Measurements from ENCODE around the gene ZNF142. TPM values are rescaled to one million over a fixed set of nuclear protein-coding genes. Genes with fewer than 3 reads are reported as not detected.
A peak's percentile ranks its signal among the peaks of the same experiment; 100 is the strongest.
"Not testable (repeated sequence)": the region's sequence is repeated elsewhere in the genome, so short reads cannot be mapped to it uniquely, and the experiment has no call there.

ZNF142 gene
- total RNA-seq, 1 experiment from 2014 or later = 23.1 TPM

GRCh38 chr2:218691234-218691633, 31.8 kb upstream of the ZNF142 start:
- Histone ChIP-seq H3K4me3 (no peak overlapping the region), H4K20me1 (ENCODE audit: insufficient read depth) (no peaks in the 10 kb centered on the region), H3K36me3 (ENCODE audit: low read depth) (no peaks in the 10 kb centered on the region), H3K9me2 (ENCODE audit: insufficient read depth) (no peaks in the 10 kb centered on the region), H3K27ac (no peak overlapping the region), H3F3A (ENCODE audit: insufficient read depth, low read depth) (no peaks in the 10 kb centered on the region), H3K27me3 (ENCODE audit: insufficient read depth, low read depth) (no peaks in the 10 kb centered on the region), H3K9me3 (ENCODE audit: insufficient read depth, low read depth) (no peaks in the 10 kb centered on the region), H3K4me2 (no peak overlapping the region), H3K4me1 (replicated peaks; ENCODE audit: insufficient read depth) (no peaks in the 10 kb centered on the region), H3K79me2 (ENCODE audit: low read depth) (no peaks in the 10 kb centered on the region), H2AFZ (no peak overlapping the region)
- BruUV-seq (replicated peaks) = no TSS peak
- ChIA-PET CTCF (no interaction called here), POLR2A (ENCODE audit: unreplicated experiment) (no interaction called here)
- TF ChIP-seq EZH2 (IDR thresholded peaks at IDR 0.05; ENCODE audit: low read depth) (no peak), CTCF (conservative IDR thresholded peaks at IDR 0.05) (no peak)
- no peak for DNase-seq
- intact Hi-C loops (cut with micrococcal nuclease; ENCODE audit: unreplicated experiment) = no loop called here

GRCh38 chr2:218687400-218688060, 28.1 kb upstream of the ZNF142 start:
- ChIA-PET CTCF (interaction anchor here (0.6 to 1.1 kb wide), 5 partner anchors 10 to 160 kb away, joined by 3 to 15 read pairs (median 3); partner anchors contain the start of genes BCS1L and ZNF142), POLR2A (ENCODE audit: unreplicated experiment) (interaction anchor here (0.7 kb wide), 1 partner anchor 94 kb away, joined by 3 read pairs; no protein-coding TSS in a partner anchor)
- not testable (repeated sequence) for H3K27ac ChIP-seq; H3K9me2 ChIP-seq (ENCODE audit: insufficient read depth); BruUV-seq (replicated peaks); H3K27me3 ChIP-seq (ENCODE audit: insufficient read depth, low read depth); H4K20me1 ChIP-seq (ENCODE audit: insufficient read depth); H3K9me3 ChIP-seq (ENCODE audit: insufficient read depth, low read depth); H3F3A ChIP-seq (ENCODE audit: insufficient read depth, low read depth); H3K79me2 ChIP-seq (ENCODE audit: low read depth); H2AFZ ChIP-seq; H3K36me3 ChIP-seq (ENCODE audit: low read depth); H3K4me2 ChIP-seq; H3K4me3 ChIP-seq; H3K4me1 ChIP-seq (replicated peaks; ENCODE audit: insufficient read depth)
- intact Hi-C loops (cut with micrococcal nuclease; ENCODE audit: unreplicated experiment) = loop anchor here (1.0 kb wide), 2 partner anchors 28 to 160 kb away; partner anchors contain the start of genes BCS1L and ZNF142
- DNase-seq = peak; percentile 37 to 62
- peak; percentile 74 for TF ChIP-seq CTCF (conservative IDR thresholded peaks at IDR 0.05)

- no peaks in the 10 kb centered on the region for H3K79me2 ChIP-seq (ENCODE audit: low read depth)
- no peak for DNase-seq
- POLR2A ChIA-PET (ENCODE audit: unreplicated experiment) = interaction anchor here (0.6 kb wide), 1 partner anchor 111 kb away, joined by 6 read pairs; no protein-coding TSS in a partner anchor
- no peaks in the 10 kb centered on the region for H3F3A ChIP-seq (ENCODE audit: insufficient read depth, low read depth)
- CTCF ChIA-PET = no interaction called here
- intact Hi-C loops (cut with micrococcal nuclease; ENCODE audit: unreplicated experiment) = no loop called here
- TF ChIP-seq CTCF (conservative IDR thresholded peaks at IDR 0.05) (no peak), EZH2 (IDR thresholded peaks at IDR 0.05; ENCODE audit: low read depth) (no peak)
- no peak overlapping the region for H3K4me2 ChIP-seq
- H3K27ac ChIP-seq = no peak overlapping the region
- no TSS peak for BruUV-seq (replicated peaks)
- no peaks in the 10 kb centered on the region for H3K9me3 ChIP-seq (ENCODE audit: insufficient read depth, low read depth)
- no peak overlapping the region for H3K4me3 ChIP-seq
- no peaks in the 10 kb centered on the region for H4K20me1 ChIP-seq (ENCODE audit: insufficient read depth)
- H3K27me3 ChIP-seq (ENCODE audit: insufficient read depth, low read depth) = no peaks in the 10 kb centered on the region
- no peaks in the 10 kb centered on the region for H3K36me3 ChIP-seq (ENCODE audit: low read depth)
- H3K4me1 ChIP-seq (replicated peaks; ENCODE audit: insufficient read depth) = no peaks in the 10 kb centered on the region
- no peaks in the 10 kb centered on the region for H3K9me2 ChIP-seq (ENCODE audit: insufficient read depth)
- H2AFZ ChIP-seq = no peak overlapping the region
These were observed 20.6 kb upstream of the ZNF142 start for GRCh38 chr2:218680061-218680460.

Data from PC-9 (cell line).